ENCODE measurements around the gene SHBG.

SHBG gene, protein sequence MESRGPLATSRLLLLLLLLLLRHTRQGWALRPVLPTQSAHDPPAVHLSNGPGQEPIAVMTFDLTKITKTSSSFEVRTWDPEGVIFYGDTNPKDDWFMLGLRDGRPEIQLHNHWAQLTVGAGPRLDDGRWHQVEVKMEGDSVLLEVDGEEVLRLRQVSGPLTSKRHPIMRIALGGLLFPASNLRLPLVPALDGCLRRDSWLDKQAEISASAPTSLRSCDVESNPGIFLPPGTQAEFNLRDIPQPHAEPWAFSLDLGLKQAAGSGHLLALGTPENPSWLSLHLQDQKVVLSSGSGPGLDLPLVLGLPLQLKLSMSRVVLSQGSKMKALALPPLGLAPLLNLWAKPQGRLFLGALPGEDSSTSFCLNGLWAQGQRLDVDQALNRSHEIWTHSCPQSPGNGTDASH

DNA sequence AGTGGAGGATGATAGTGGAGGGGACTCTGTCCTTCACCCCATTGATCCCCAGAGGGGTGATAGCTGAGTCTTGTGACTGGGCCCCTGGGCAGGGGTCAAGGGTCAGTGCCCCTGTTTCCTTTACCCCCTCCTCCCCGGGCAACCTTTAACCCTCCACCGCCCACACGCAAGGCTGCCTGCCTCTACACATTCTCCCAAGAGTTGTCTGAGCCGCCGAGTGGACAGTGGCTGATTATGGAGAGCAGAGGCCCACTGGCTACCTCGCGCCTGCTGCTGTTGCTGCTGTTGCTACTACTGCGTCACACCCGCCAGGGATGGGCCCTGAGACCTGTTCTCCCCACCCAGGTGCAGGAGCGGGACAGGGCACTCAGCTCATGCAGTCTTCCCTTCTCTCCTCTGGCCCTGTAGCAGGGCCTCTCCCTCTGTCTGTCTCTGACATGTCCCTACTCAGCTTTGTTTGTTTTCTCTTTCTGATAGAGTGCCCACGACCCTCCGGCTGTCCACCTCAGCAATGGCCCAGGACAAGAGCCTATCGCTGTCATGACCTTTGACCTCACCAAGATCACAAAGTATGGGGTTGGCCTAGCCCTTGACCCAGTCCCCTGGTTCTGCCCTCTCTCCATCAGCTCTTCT is at the start of gene SHBG:
Gene SHBG, plus strand, starts transcription at position 197 of the 633 bp plus-strand sequence. Its CDS starts 38 bp downstream, at position 235.
- Histone ChIP-seq H3K9me3 (no peaks in the 10 kb centered on the region), H3K36me3 (no peaks in the 10 kb centered on the region), H3K4me3 (ENCODE audit: low read depth in 1 of 2, low read length in 1 of 2) (no peak within 1 kb of the TSS), H3K4me1 (ENCODE audit: control insufficient read depth in 1 of 2, insufficient read depth in 1 of 2, low read depth in 1 of 2, low read length in 1 of 2) (peaks cover 18 to 22% of the 10 kb centered on the region in 2 experiments), H3K27me3 (peaks cover 10% of the 10 kb centered on the region), H3K27ac (no peak within 1 kb of the TSS)
- TF ChIP-seq, protein P1, sequence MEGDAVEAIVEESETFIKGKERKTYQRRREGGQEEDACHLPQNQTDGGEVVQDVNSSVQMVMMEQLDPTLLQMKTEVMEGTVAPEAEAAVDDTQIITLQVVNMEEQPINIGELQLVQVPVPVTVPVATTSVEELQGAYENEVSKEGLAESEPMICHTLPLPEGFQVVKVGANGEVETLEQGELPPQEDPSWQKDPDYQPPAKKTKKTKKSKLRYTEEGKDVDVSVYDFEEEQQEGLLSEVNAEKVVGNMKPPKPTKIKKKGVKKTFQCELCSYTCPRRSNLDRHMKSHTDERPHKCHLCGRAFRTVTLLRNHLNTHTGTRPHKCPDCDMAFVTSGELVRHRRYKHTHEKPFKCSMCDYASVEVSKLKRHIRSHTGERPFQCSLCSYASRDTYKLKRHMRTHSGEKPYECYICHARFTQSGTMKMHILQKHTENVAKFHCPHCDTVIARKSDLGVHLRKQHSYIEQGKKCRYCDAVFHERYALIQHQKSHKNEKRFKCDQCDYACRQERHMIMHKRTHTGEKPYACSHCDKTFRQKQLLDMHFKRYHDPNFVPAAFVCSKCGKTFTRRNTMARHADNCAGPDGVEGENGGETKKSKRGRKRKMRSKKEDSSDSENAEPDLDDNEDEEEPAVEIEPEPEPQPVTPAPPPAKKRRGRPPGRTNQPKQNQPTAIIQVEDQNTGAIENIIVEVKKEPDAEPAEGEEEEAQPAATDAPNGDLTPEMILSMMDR (IDR thresholded peaks at IDR 0.05) = no peak

DNA sequence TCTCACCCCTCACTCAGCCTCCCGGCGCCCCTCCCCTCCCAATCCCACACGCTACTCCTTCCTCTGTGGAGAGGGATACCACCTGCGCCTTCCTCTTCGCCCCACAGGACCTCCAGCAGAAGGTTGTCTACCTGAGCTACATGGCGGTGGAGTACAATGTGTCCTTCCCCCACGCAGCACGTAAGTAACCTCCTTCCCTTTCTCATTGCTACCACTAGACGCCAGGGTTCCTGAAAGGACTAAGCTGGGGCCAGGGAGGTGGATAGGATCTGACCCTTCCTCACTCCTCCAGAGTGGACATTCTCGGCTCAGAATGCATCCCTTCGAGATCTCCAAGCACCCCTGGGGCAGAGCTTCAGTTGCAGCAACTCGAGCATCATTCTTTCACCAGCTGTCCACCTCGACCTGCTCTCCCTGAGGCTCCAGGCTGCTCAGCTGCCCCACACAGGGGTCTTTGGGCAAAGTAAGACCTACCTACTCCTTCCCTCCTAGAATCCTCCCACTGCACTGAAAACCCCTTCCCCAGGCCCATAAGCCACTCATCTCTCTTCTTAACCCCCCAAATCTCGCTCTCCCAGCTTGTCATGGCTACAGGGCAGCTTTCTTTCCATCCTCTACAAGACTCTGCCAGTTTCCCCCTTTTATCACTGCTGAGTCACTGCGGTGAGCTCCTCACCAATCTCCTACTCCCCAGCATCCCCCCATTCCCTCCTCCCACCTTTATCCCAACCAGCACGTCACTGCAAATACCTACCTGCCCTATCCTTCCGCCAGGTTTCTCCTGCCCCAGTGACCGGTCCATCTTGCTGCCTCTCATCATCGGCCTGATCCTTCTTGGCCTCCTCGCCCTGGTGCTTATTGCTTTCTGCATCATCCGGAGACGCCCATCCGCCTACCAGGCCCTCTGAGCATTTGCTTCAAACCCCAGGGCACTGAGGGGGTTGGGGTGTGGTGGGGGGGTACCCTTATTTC is 49.0 kb upstream of the SHBG start:
- Histone ChIP-seq H3K4me3 (ENCODE audit: low read depth in 1 of 2, low read length in 1 of 2) (peak overlapping the region; percentile 34 to 54), H3K27me3 (no peaks in the 10 kb centered on the region), H3K27ac (peak overlapping the region; percentile 92), H3K9me3 (peaks cover 3% of the 10 kb centered on the region), H3K36me3 (peaks cover 32% of the 10 kb centered on the region), H3K4me1 (ENCODE audit: control insufficient read depth in 1 of 2, insufficient read depth in 1 of 2, low read depth in 1 of 2, low read length in 1 of 2) (peaks cover 59 to 65% of the 10 kb centered on the region in 2 experiments)
- TF ChIP-seq, protein P1 (IDR thresholded peaks at IDR 0.05) = no peak

DNA sequence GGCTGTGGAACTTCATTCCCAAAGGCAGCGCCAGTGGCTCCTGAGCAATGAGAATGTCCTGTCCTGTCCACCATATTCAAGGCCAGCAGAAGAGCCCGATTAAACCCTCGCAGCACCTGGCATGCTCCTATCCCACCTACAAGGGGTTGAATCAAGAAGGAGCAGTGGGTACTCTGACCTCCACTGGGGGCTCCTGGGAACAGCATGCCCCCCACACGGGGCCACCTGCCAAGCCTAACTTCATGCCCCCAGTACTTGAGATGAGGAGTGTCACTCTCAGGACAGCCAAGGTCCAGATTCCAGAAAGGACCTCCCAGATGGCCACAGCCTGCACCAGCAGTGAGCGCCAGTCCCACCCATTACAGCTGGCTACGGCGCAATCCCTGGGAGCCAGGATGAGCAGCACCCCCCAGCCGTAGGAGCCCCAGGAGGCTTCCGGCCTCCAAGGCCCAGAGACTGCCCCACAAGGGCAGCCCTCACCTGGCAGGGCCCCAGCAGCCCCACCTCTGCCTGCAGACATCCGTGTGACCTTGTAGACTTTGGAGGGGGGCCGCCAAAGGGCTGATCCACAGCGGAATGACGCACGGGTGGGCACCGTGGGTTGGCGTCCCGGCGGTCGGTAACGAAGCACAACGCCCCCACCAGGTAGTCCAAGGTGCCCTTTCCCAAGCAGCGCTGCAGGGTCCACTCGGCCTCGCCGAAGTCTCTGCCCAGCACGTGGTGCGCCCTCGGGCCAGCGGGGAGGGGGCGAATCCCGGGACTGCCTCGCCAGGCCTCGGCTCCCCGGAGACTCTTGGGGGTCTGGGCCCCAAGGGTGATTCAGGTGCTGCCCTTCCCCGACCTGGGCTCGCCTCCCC is 47.3 kb upstream of the SHBG start:
- Histone ChIP-seq H3K4me3 (ENCODE audit: low read depth in 1 of 2, low read length in 1 of 2) (peak overlapping the region; percentile 72 to 95), H3K9me3 (peaks cover under 1% of the 10 kb centered on the region), H3K27me3 (no peaks in the 10 kb centered on the region), H3K4me1 (ENCODE audit: control insufficient read depth in 1 of 2, insufficient read depth in 1 of 2, low read depth in 1 of 2, low read length in 1 of 2) (peaks cover 59 to 63% of the 10 kb centered on the region in 2 experiments), H3K27ac (peak overlapping the region; percentile 92), H3K36me3 (peaks cover 24% of the 10 kb centered on the region)
- TF ChIP-seq, protein P1 (IDR thresholded peaks at IDR 0.05) = no peak

DNA sequence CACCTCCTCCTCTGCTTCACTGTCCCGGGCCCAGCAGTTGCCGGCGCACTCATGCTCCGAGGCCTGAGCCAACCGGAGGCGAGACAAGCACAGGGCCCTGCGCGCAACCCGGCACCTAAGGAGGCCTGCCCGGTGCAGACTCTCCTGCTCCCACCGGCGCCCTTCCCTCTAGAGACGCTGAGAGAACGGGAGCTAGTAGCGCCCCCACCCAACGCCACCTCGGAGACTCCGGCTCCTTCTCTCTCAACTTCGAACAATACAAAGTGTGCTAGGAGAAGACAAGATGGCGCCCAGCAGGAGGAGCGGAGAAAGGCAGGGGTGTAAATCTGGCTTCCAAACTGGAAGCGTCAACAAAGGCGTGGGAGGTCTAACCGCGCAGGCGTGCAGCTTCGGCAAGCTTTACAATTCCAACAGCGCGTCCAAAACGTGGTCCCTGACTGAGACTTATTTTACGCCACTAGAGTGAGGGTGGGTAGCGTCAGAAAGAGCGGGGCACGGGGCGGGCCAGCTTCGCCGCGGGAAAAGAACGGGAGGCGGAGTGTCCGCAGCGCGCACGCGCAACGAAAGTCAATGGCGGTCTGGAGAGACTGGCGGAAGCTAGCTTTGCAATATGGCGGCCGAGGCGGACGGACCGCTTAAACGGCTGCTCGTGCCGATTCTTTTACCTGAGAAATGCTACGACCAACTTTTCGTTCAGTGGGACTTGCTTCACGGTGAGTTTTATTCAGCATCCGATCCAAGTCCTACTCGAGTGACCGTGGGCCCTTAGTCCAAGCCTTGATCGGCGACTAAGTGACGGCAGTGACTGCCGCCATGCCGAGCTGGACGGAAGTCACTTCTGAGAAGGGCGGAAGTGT is 46.5 kb upstream of the SHBG start, which contains the start of gene MPDU1:
Gene MPDU1, plus strand, starts transcription at position 600 of the 857 bp plus-strand sequence. Its CDS starts 11 bp downstream, at position 611.
- Histone ChIP-seq H3K36me3 (peaks cover 23% of the 10 kb centered on the region), H3K4me1 (ENCODE audit: control insufficient read depth in 1 of 2, insufficient read depth in 1 of 2, low read depth in 1 of 2, low read length in 1 of 2) (peaks cover 59 to 71% of the 10 kb centered on the region in 2 experiments)
- TF ChIP-seq, protein P1 (IDR thresholded peaks at IDR 0.05) = no peak

More for the DNA sequence above, 46.5 kb upstream of the SHBG start, which contains the start of gene MPDU1:
- H3K4me3 ChIP-seq (ENCODE audit: low read depth in 1 of 2, low read length in 1 of 2) = peak within 1 kb of the TSS; percentile 72 to 95
- no peaks in the 10 kb centered on the region for H3K27me3 ChIP-seq
- H3K27ac ChIP-seq = peak within 1 kb of the TSS; percentile 92
- no peaks in the 10 kb centered on the region for H3K9me3 ChIP-seq
